GM19193 (cell line): Measurements from ENCODE around the gene ZMYND12.

Source experiments
- POLR2A ChIP-seq: IDR thresholded peaks from 4 replicates; pipeline ENCODE4 v1.6.1; 2011; ENCODE audit not compliant: insufficient read depth, insufficient read length; ENCODE audit errors: extremely low read depth

The ZMYND12 gene

GRCh38 chr1:42456754-42457089 is 900 bp upstream of the ZMYND12 start:
- TF ChIP-seq POLR2A = no peak

DNA sequence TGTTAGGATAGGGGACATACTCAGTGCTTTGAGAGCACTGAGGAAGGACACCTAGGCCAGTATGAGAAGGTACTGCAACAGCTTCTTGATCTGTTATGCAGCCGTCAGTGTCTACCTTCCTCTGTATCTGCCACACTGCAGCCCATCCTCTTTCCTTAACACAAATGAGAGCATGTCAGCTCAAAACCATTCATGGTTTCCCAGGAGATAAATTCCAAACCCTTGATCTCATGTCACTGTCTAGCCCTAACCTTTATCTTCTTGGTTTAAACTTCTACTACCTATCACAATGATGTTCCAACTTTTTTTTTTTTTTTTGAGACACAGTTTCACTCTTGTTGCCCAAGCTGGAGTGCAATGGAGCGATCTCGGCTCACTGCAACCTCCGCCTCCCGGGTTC is 1.4 kb downstream of the ZMYND12 start:
- TF ChIP-seq POLR2A = no peak

- TF ChIP-seq POLR2A = no peak
These were observed 2.4 kb downstream of the ZMYND12 start for GRCh38 chr1:42453386-42453785.

DNA sequence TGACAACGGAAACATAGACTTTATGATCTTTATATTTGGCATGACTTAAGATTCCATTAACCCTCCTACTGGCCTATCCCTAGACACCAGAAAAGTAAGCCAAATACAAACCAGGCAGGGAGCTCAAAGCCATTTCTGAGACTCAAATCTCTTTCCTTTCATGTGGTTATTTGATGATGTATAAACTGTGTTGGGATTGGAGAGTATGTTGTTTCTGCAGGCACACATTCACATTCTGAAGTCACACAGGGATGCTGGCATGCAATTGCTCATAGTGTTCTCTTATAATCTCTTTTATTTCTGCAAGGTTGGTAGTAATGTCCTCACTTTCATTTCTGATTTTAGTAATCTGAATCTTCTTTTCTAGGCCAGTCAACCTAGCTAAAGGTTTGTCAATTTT is 5.8 kb downstream of the ZMYND12 start:
- TF ChIP-seq POLR2A = no peak

DNA sequence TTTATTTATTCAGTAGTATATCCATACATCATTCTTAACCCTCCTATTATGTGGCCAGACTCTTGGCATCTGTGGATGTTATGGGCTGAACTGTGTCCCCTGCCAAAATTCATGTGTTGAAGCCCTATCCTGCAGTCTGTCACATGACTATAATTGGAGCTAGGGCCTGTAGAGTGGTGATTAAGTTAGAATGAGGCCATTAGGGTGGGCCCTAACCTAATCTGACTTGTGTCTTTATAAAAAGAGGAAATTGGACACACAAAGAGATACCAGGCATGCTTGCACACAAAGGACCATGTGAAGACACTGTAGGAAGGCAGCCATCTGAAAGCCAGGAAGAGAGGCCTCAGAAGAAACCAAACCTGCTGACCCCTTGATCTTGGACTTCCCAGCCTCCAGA is 6.6 kb downstream of the ZMYND12 start:
- TF ChIP-seq POLR2A = no peak

DNA sequence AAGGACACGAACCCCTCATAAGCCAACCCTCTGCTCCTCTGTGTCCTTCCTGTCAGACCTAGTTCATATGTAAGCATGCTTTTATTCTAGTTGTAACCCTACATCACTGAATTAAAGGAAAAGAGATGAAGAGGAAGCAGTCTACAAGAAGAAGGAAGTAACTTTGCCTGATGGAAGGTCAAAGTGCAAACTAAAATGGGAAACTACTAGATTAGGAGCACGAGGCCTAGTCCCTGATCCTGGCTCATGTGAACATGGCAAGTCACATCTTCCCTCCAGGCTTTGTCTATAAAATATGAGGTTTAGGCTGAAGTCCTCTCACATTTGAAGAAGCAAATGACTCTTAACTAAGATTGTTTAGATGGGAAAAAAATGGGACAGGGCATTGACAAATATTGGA is 13.2 kb downstream of the ZMYND12 start:
- TF ChIP-seq POLR2A = no peak

- no peak for TF ChIP-seq POLR2A
These were observed 15.9 kb downstream of the ZMYND12 start for GRCh38 chr1:42439940-42440339.

DNA sequence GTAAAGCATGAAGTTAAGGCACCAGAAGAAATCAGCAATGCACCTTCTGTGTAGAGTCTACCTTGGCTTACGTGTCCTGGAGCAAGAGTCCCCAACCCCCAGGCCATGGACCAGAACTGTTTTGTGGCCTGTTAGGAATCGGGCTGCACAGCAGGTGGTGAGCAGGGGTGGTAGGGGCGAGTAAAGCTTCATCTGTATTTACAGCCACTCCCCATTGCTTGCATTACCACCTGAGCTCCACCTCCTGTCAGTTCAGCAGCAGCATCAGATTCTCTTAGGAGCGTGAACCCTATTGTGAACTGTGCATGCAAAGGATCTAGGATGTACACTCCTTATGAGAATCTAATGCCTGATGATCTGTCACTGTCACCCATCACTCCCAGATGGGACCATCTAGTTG is 21.5 kb downstream of the ZMYND12 start:
- no peak for TF ChIP-seq POLR2A

- no peak for TF ChIP-seq POLR2A
These were observed 22.5 kb downstream of the ZMYND12 start for GRCh38 chr1:42433369-42433768.

DNA sequence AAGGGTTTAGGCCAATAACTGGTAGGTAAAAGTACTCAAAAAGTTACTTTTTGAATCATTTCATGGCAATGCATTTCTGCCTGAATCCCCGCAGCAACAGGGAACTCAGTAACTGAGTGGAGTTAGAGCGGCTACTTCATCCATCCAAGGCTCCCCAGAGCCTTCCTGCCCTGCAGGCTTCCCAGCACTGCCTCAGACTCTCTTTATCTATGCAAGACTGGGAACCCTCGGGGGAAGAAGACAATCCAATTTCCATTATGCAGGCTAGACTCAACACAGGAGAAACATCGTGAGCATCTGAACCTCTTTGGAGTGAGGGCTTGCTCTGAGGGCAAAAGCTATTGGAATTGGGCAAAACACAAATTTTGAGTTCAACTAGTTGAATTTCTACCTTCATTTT is 23.1 kb downstream of the ZMYND12 start:
- TF ChIP-seq POLR2A = no peak

GRCh38 chr1:42431514-42431913 is 24.3 kb downstream of the ZMYND12 start:
- no peak for TF ChIP-seq POLR2A

GRCh38 chr1:42430286-42431135 is 25.3 kb downstream of the ZMYND12 start:
- no peak for TF ChIP-seq POLR2A

- TF ChIP-seq POLR2A = no peak
These were observed 26.2 kb downstream of the ZMYND12 start for GRCh38 chr1:42429603-42430002.

DNA sequence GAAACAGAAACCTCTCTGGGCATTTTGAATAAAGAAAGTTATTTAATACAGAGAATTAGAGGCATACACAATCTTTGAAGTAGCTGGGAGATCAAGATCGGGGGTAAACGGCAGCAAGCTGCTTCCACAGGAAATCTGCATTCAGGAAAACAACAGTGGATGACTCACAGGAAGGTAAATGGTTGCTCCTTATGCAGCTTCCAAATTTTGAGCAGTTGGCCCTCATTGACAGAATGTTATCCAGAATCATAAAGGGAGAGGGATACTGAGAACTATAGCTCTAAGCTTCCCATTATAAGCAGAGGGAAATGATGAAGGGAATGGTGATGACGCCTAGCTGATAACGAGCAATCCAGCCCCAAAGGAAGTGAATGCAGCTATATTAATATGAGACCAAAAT is 28.6 kb downstream of the ZMYND12 start:
- no peak for TF ChIP-seq POLR2A

DNA sequence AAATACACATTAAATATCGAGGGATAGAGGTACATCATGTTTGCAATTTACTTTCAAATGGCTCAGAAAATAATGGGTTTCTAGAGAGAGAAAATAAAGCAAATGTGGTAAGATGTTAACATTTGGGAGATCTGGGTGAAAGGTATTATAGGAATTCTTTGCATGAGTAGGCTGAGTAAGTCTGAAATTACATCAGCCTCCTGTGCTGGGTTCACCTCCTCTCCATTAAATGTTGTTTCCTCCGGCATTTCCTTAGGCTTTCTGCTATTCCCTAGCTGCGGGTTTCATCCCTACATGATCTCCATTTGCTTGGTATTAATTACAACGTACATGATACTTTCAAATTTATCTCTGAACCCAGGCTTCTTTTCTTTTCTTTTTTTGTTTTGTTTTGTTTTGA is 31.6 kb downstream of the ZMYND12 start:
- TF ChIP-seq POLR2A = no peak

DNA sequence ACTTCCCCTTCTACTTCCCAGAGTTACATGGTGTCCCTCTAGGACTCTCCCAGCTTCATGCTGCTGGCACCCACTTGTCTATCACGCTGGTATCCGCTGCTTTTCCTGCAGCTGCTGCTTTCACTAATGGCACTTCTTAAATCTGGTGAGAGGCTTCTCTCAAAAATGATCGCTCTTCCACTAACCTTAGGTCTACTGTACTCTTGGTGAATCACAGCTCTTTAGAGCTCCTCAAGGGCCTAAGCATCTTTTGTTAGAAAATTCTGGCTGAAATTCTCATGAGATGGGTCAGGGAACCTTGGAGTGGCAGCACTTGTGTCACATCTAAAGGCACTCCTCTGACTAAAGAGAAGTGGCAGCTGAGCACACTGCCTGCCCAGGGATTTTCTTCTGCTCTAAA is 32.1 kb downstream of the ZMYND12 start:
- TF ChIP-seq POLR2A = no peak

DNA sequence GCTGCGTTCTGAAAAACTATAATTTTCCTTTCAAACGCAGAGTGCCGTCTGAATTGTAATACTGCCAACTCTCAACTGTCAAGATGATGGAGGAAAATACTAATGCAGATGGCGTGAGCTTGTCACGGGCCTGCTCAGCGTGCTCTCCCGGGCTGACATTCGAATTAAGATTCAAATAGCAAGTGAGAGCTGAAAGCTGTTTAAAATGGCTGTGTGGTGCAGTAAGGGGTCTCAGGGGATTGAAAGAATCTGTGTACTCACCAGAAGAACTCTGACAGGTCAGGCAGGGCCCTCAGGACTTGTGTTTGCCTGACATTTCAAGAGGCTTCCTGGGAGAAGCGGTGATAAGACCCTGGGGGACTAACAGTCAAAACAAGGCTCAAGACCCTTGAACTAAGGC is 33.1 kb downstream of the ZMYND12 start:
- TF ChIP-seq POLR2A = no peak

GRCh38 chr1:42420911-42421585 is 34.8 kb downstream of the ZMYND12 start:
- no peak for TF ChIP-seq POLR2A

- TF ChIP-seq POLR2A = no peak
These were observed 35.7 kb downstream of the ZMYND12 start for GRCh38 chr1:42420121-42420520.
